HFF-Myc (cell line): ENCODE measurements around the gene PRDX5.
A peak's percentile ranks its signal among the peaks of the same experiment; 100 is the strongest.

Experiments
- DNase-seq: peaks from one replicate; pipeline ENCODE4 v3.0.0-alpha.2; 2011; ENCODE audit warnings: low read depth; ENCODE audit errors: extremely low read depth
- H3K4me3 ChIP-seq: replicated peaks from 2 replicates; pipeline ENCODE4 v1.5.1; 2011; ENCODE audit warnings: low read depth, mild to moderate bottlenecking, control low read depth, low read length
- CTCF ChIP-seq: IDR thresholded peaks from 2 replicates; pipeline ENCODE4 v1.5.1; 2012; ENCODE audit warnings: mild to moderate bottlenecking, low read depth, low read length, control low read depth; ENCODE audit errors: missing control alignments

Gene PRDX5

GRCh38 chr11:64291262-64291751, 26.6 kb upstream of the PRDX5 start, which contains the start of gene KCNK4:
Gene KCNK4 (plus strand): TSS chr11:64291302. CDS start chr11:64293019, 1,717 bp downstream.
- TF ChIP-seq CTCF = no peak
- DNase-seq = no peak
- peak within 1 kb of the TSS; percentile 9; the same call in 1 of the 2 replicates for H3K4me3 ChIP-seq

DNA sequence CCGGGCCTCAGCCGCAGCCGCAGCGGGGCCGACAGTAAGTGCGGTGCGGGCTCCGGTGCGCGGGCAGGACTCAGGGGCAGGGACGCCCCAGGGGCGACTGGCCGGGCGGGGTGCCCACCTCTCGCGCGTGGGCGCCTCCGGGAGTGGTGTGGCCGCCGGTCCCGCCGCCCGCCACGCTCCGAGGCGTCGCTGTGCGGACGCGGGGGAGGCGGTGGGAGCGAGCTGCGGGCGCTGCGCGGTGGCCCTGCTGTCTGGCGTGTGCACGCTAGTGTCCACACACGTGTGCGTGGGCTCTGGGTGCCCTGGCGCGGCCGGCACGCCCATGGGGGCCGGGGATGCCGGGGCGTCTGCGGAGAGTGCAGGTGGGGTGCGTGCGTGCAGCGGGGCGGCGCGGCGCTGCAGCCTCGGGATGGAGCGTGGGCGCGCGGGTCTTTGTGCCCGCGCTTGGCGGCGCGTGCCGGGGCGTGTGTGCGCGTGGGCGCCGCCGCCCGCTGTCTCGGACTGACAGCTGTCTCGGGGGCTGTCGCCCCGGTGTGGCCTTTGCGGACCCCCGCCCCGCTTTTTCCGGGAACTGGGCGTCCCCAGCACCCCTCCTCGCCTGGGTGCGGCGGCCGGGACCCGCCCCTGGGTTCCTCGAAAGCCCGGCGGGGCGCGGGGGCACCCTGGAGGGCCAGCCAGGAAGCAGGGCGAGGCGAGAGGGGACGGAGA, 26.0 kb upstream of the PRDX5 start:
- H3K4me3 ChIP-seq = peak overlapping the region; percentile 9; the same call in 1 of the 2 replicates
- no peak for DNase-seq
- no peak for TF ChIP-seq CTCF

GRCh38 chr11:64292460-64293254, 25.3 kb upstream of the PRDX5 start:
- TF ChIP-seq CTCF = no peak
- no peak for DNase-seq

DNA sequence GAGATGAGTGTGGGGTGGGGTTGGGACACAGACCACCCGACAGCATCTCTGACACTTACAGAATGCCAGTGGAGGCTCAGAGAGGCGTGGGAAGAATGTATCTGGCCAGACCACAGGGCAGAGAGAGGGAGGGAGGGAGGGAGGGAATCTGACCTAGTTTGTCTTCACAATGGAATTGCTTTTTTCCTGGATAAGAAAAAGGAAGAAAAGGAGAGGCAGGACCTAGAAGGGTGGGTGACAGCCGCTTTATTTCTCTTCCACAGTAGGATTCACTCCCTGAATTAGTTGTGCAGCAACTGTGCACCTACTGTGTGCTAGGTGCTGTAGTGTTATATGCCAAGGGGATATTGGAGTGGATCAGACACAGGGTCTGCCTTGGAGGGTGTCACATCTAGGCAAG, 23.1 kb upstream of the PRDX5 start:
- TF ChIP-seq CTCF = no peak
- H3K4me3 ChIP-seq = no peak overlapping the region
- DNase-seq = no peak

More at GRCh38 chr11:64292460-64293254, 25.3 kb upstream of the PRDX5 start:
- peak overlapping the region; percentile 9; the same call in 1 of the 2 replicates for H3K4me3 ChIP-seq

GRCh38 chr11:64295760-64296159, 22.2 kb upstream of the PRDX5 start:
- H3K4me3 ChIP-seq = no peak overlapping the region
- no peak for DNase-seq
- no peak for TF ChIP-seq CTCF

DNA sequence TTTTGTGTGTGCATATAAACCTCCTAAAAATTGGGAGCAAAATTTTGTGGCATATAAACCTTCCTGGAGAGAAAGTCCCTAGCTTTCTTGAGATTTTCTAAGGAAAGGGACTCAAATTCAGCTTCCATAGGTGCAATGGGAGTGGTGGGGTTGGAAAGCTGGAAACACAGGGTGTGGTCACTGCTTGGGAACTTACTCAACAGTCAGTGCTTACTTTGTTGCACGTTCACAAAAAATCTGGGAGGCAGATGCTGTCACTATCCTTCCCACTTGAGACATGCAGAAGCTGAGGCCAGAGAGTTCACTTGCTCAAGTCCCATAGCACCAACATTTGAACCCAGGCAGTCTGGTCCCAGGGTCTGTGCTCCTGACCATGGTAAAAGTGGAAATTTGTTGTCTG, 21.7 kb upstream of the PRDX5 start:
- no peak for DNase-seq
- H3K4me3 ChIP-seq = no peak overlapping the region
- TF ChIP-seq CTCF = no peak
